NCI-H2081 (cell line): ENCODE results near the gene AASDH.
"Not testable (repeated sequence)": the region's sequence is repeated elsewhere in the genome, so short reads cannot be mapped to it uniquely, and the experiment has no call there.

Experiments used
- DNase-seq, 2 experiments: peaks; one replicate each; lab custom pipeline; 2025; lab: John Stamatoyannopoulos, UW

The AASDH gene

GRCh38 chr4:56400560-56400959 is 13.3 kb upstream of the AASDH start:
- no peak for DNase-seq

- DNase-seq: no peak
These were observed 4.0 kb upstream of the AASDH start for GRCh38 chr4:56391270-56391669.

DNA sequence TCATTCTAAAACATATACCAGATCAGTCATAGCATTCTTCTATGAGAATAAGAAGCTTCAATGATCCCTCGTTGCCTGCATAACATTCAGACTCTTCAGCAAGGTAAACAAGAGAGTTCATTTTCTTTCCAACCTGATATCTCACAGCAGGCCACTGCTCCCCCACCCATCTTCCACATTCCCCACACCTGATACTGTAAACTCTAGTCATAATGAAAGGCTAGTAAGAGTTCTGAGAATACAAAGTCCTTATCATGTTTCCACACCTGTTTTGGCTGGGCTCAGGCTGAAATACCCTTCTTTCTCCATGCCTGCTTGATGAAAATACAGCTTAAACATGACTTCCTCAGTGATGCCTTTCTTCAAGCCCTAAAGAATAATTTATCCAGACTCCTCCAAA is 2.3 kb upstream of the AASDH start:
- DNase-seq: no peak

DNA sequence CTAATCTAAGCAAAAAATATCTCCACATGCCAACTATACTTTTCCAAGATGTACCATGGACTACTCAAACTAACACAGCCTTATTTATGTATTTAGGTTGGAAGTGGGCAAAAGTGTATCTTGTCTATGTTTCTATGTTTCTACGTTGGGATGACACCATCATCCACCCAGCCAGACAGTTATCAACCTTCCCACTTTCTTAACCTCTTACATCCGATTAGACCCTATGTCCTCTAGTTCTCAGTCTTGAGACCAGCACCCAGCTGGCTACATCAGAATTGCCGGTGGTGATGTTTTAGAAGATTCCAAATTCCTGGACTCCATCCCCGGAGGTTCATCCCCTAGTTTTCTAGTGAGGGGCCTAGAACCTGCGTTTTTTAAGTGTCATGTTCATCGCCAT is 1.0 kb upstream of the AASDH start:
- no peak for DNase-seq

DNA sequence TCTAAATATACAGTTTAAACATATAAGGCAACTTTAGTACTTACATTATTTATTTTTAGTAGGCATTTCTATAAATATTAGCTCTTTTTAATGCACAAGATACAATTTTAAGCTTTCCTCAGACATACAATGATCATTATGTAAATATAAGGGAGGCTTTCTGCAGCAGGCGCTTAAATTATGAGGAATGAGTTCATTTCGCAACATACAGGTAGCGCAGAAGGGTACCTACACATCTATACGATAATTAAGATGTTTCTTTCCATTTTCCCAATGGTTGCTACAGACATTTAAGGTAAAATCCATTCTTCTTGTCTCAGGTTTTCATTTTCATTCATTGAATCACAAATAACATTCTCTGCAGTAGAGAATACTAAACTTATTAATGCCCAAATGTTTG is 1.2 kb downstream of the AASDH start:
- DNase-seq: no peak

DNA sequence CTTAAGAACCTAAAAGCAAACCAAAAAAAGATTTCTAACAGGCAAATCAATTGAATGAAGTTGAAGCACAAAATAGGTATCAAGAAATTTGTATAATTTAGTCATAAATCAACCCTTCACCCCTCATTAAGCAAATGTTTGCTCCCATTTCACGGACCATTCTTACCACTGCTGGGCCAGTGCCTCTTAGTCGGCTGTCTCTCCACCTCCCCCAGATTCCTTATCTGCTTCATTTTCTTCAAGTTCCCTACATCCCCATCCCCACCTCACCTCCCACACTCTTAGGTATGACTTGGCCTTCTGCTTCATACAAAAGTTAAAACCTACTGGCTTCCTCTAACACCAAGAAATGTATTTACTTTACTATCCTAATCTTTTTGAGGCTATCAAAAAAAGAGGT is 11.8 kb downstream of the AASDH start:
- DNase-seq: no peak

DNA sequence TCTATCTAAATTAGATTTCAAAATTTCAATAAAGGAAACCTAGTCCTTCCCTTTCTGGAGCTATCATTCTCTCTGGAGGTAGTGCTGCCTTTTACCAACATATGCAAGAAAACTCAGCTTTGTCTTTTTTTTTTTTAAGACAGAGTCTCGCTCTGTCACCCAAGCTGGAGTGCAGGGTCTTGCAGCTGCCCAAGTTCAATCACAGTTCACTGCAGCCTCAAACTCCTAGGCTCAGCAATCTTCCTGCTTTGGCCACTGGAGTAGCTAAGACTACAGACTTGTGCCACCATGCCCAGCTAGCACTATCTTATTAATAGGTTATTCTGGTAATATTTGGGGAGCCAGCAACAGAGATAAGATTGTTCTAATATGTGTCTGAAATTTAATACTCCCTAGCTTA is 12.3 kb downstream of the AASDH start:
- no peak for DNase-seq

DNA sequence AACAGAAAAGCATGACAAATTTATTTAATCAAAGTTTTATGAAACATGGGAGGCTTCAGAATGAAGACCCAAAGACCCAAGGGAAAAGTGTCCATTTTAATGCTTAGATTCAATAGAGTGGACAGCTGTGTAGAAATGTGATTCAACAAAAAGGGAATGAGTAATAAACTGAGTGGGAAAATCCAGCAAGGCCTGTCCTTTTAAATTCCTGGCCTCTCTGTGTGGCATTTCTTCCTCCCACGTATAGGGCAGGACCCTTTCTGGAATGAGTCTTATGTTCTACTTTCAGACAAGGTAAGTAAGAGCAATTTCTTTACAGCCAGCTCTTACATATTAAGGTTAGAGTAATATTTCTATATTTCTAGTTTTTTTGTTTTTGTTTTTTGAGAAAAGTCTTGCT is 14.5 kb downstream of the AASDH start:
- no peak for DNase-seq

DNA sequence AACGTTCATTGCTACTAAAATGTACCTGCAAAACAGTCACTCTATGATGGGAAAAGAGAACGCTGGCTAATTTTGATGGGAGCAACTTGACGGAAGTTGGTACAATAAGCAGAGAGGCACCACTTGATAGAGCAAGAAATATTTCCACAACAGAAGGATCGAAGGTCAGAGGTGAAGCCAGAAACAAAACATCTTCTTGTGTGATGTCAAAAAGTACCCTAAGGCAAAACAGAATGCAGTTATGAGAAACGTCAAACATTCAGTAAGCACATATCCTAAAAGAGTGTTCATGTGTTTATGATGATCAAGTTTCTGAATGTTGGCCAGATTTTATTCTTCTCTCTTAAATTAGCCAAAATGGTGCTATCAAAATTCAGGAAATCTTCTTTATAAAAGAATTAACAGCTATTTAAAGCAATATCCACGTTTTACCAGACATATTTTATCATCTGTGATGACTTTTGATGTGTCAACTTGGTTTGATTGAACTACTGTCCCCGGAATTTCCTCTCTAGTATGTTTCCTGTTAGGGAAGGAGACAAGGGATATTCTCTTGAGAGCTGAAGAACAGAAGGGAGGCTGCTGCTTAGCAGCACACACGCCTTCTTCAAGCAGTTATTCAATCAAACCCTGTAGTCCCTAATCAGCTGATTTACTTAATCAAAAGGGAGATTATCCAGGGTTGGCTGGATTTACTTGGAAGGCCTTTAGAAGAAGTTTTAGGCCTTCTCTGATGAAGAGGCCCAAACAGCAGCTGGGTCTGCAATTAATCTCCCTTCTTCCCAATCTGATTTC is 15.7 kb downstream of the AASDH start:
- no peak for DNase-seq

- no peak for DNase-seq
These were observed 16.9 kb downstream of the AASDH start for GRCh38 chr4:56370377-56370776.

GRCh38 chr4:56362981-56363380 is 24.3 kb downstream of the AASDH start:
- DNase-seq: not testable (repeated sequence)

- no peak for DNase-seq
These were observed 27.2 kb downstream of the AASDH start for GRCh38 chr4:56360071-56360470.

DNA sequence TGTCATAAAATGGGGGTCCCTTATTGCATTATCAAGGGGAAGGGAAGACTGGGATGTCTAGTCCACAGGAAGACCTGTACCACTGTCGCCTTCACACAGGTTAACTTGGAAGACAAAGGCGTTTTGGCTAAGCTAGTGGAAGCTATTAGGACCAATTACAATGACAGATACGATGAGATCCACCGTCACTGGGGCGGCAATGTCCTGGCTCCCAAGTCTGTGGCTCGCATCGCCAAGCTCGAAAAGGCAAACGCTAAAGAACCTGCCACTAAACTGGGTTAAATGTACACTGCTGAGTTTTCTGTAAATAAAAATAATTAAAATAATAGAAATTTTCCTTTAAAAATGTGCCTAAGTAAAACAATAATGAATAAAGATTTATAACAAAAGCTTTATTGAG is 30.6 kb downstream of the AASDH start:
- no peak for DNase-seq

DNA sequence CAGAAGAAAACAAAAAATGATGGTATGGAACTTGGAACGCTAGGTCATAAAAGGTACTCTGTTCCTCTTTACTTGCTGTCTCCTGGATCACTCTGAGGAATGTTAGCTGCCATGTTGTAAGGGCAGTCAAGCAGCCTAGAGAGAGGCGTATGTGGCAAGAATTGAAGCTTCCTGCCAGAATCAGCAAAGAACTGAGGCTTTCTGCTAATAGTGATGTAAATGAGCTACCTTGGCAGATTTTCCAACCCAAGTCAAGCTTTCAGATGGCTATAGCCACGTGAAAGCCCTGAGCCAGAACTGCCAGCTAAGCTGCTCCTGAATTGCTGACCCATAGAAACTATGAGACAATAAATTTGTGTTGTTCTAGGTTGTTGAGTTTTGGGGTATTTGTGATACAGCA is 38.7 kb downstream of the AASDH start:
- DNase-seq: no peak

GRCh38 chr4:56345458-56345857 is 41.8 kb downstream of the AASDH start:
- DNase-seq: no peak

DNA sequence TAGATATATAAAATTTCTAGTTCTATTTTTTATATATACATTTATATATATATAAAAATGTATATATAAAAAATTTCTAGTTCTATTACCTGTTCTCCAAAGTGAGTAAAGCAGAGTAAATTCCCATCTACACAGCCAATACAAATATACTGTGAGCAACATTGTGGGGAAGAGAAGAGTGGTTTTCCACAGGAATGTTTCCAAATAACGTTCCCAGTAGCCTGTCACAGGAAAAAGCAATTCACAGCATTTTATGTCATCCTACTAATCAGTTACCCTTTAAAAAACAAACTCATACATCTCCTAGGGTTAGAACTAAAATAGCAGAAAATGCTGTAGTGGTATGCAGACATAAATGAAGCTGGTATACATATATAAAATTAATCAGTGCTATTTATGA is 44.5 kb downstream of the AASDH start:
- DNase-seq: no peak

DNA sequence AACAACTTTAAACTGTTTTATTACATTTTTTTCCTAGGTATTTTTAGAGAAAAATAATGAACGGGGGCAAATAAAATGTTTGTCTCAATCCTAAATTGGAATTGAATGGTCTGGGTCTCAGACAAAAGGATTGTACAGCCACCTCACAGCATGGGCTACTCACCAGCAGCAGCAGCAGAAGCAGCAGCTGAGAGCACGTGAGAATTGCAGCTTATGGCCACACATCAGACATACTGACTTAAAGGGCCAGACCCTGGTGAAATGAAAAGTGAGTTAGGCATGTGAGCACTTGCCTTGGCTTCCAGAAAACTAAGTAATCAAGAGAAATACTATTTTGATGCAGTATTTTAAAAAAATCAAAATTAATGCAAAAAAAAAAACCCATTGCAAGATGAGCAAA is 56.6 kb downstream of the AASDH start:
- no peak for DNase-seq

DNA sequence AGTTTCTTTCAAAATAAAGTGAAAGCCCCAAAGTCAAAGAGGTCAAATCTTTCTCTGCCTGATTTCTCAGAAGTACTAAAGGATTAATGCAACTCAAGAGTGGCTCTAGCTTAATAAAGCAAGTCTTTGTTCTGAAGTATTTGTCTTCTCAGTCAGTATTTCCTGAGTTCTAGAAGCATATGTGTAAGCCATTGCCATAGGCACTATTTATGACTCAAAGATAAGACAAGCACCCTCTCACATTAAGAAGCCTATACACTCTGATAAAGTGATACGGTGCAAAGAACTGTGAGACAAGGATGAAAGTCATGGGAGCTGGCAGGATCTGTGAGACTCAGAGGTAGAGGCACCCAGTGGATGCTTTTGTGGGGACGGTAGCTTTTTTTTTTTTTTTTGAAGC is 60.9 kb downstream of the AASDH start:
- no peak for DNase-seq

DNA sequence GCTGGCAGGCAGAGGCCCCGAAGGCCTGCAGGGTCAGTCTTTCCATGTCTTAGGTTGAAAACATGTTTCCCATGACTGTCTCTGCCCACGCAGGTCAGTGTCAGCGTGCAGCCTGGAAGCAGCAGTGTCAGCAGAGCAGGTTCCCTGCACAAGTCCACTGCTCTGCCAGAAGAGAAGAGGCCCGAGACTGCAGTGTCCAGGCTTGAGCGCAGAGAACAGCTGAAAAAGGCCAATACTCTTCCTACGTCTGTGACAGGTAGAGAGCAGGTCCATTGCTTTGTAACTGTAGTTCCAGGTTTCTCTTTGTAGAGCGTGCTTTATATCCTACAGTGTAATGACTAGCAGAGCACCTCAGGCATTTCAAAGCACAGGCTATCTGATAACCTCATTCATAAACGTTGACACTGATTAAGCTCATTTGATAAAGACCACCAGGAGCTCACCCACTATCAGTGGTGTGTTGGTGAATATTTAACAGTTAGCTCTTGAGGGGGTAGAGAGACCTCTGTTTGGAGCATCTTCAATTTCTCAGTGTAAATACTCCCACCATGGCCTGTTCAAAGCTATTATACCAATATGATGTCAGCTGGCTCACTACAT is 63.2 kb downstream of the AASDH start:
- no peak for DNase-seq

DNA sequence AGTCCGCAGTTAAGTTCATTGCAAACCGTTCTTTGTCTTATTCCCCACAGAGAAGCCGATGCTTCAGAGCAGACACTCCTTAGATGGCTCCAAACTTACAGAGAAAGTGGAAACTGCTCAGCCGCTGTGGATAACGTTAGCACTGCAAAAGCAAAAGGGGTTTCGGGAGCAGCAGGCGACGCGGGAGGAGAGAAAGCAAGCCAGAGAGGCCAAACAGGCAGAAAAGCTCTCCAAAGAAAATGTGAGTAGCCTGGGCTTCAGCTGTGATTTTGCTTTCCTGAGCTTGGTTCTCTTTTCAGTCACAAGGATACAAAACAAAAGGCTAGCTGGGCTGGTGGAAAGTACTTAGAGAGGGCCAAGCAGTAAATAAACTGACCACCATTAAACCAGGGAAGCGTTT is 64.0 kb downstream of the AASDH start:
- DNase-seq: no peak

- no peak for DNase-seq
These were observed 66.0 kb downstream of the AASDH start for GRCh38 chr4:56321251-56321650.

GRCh38 chr4:56320293-56320692 is 67.0 kb downstream of the AASDH start:
- DNase-seq: no peak

- no peak for DNase-seq
These were observed 68.7 kb downstream of the AASDH start for GRCh38 chr4:56318555-56318954.

GRCh38 chr4:56317749-56318148 is 69.5 kb downstream of the AASDH start:
- DNase-seq: no peak
